ENCODE data around the gene PDE7B. TPM values are rescaled to one million over a fixed set of nuclear protein-coding genes. Genes with fewer than 3 reads are reported as not detected.

PDE7B gene
- total RNA-seq, 2 experiments from 2014 or later = 0.58 to 0.68 TPM

- Mint-ChIP-seq H3K36me3 (ENCODE audit: low read depth) (peaks cover 10% of the 10 kb centered on the region), H3K4me3 (no peak overlapping the region), H3K27ac (no peak overlapping the region), H3K27me3 (no peaks in the 10 kb centered on the region), H3K9me3 (peaks cover 8% of the 10 kb centered on the region), H3K4me1 (ENCODE audit: low read depth) (peaks cover 9% of the 10 kb centered on the region)
- ATAC-seq (peak; percentile 14), DNase-seq (no peak)
- POLR2A ChIA-PET = interaction anchor here (0.9 kb wide), 1 partner anchor 707 kb away, joined by 3 read pairs; no protein-coding TSS in a partner anchor
- CTCF ChIA-PET = interaction anchor here (0.6 to 2.6 kb wide), 75 partner anchors 8 to 781 kb away, joined by 3 to 27 read pairs (median 4); partner anchors contain the start of genes BCLAF1 and MTFR2
- no peak for TF ChIP-seq CTCF (IDR thresholded peaks at IDR 0.05)
- intact Hi-C loops (cut with micrococcal nuclease) = loop anchor here (2.0 to 10.0 kb wide), 5 partner anchors 192 to 720 kb away; no protein-coding TSS in a partner anchor
Measured at GRCh38 chr6:136226674-136227377, 375.3 kb downstream of the PDE7B start.

GRCh38 chr6:136228814-136229213, 377.3 kb downstream of the PDE7B start:
- Mint-ChIP-seq H3K36me3 (ENCODE audit: low read depth) (peaks cover 13% of the 10 kb centered on the region), H3K27me3 (no peaks in the 10 kb centered on the region), H3K9me3 (peaks cover 8% of the 10 kb centered on the region), H3K4me3 (no peak overlapping the region), H3K27ac (no peak overlapping the region), H3K4me1 (ENCODE audit: low read depth) (peaks cover 9% of the 10 kb centered on the region)
- intact Hi-C loops (cut with micrococcal nuclease) = loop anchor here (5.0 to 10.0 kb wide), 4 partner anchors 194 to 722 kb away; no protein-coding TSS in a partner anchor
- ChIA-PET CTCF (no interaction called here), POLR2A (no interaction called here)
- DNase-seq (no peak), ATAC-seq (no peak)
- no peak for TF ChIP-seq CTCF (IDR thresholded peaks at IDR 0.05)

GRCh38 chr6:136230219-136230853, 378.8 kb downstream of the PDE7B start:
- POLR2A ChIA-PET = interaction anchor here (0.6 kb wide), 1 partner anchor 243 kb away, joined by 3 read pairs; no protein-coding TSS in a partner anchor

GRCh38 chr6:136232701-136233100, 381.2 kb downstream of the PDE7B start:
- ChIA-PET CTCF (interaction anchor here (1.2 kb wide), 1 partner anchor 18 kb away, joined by 3 read pairs; no protein-coding TSS in a partner anchor), POLR2A (interaction anchor here (0.7 kb wide), 1 partner anchor 22 kb away, joined by 3 read pairs; no protein-coding TSS in a partner anchor)
- peaks cover 38% of the 10 kb centered on the region for H3K36me3 Mint-ChIP-seq (ENCODE audit: low read depth)
- DNase-seq (no peak), ATAC-seq (no peak)
- no peak for TF ChIP-seq CTCF (IDR thresholded peaks at IDR 0.05)
- no peaks in the 10 kb centered on the region for H3K27me3 Mint-ChIP-seq
- intact Hi-C loops (cut with micrococcal nuclease) = no loop called here
- H3K4me3 Mint-ChIP-seq = no peak overlapping the region
- H3K4me1 Mint-ChIP-seq (ENCODE audit: low read depth) = peaks cover 7% of the 10 kb centered on the region
- no peak overlapping the region for H3K27ac Mint-ChIP-seq
- H3K9me3 Mint-ChIP-seq = no peaks in the 10 kb centered on the region

More at GRCh38 chr6:136230219-136230853, 378.8 kb downstream of the PDE7B start:
- intact Hi-C loops (cut with micrococcal nuclease) = no loop called here
- Mint-ChIP-seq H3K4me1 (ENCODE audit: low read depth) (peaks cover 9% of the 10 kb centered on the region), H3K36me3 (ENCODE audit: low read depth) (peaks cover 23% of the 10 kb centered on the region), H3K27me3 (no peaks in the 10 kb centered on the region), H3K4me3 (no peak overlapping the region), H3K9me3 (no peaks in the 10 kb centered on the region), H3K27ac (no peak overlapping the region)
- CTCF ChIA-PET = interaction anchor here (0.8 to 1.0 kb wide), 3 partner anchors 9 to 724 kb away, joined by 3 read pairs; no protein-coding TSS in a partner anchor
- no peak for ATAC-seq
- no peak for TF ChIP-seq CTCF (IDR thresholded peaks at IDR 0.05)
- no peak for DNase-seq

- Mint-ChIP-seq H3K27ac (no peak overlapping the region), H3K36me3 (ENCODE audit: low read depth) (peaks cover 47% of the 10 kb centered on the region), H3K4me3 (no peak overlapping the region), H3K4me1 (ENCODE audit: low read depth) (peaks cover 8% of the 10 kb centered on the region), H3K9me3 (no peaks in the 10 kb centered on the region), H3K27me3 (no peaks in the 10 kb centered on the region)
- intact Hi-C loops (cut with micrococcal nuclease) = no loop called here
- TF ChIP-seq CTCF (IDR thresholded peaks at IDR 0.05) = no peak
- DNase-seq = no peak
- CTCF ChIA-PET = interaction anchor here (1.9 kb wide), 1 partner anchor 9 kb away, joined by 8 read pairs; no protein-coding TSS in a partner anchor
- ATAC-seq = no peak
- POLR2A ChIA-PET = no interaction called here
Measured at GRCh38 chr6:136235233-136235564, 383.7 kb downstream of the PDE7B start.
